Right atrium auricular region (tissue), 2 donors: Measurements from ENCODE around the gene MGAT5. TPM values are rescaled to one million over a fixed set of nuclear protein-coding genes. Genes with fewer than 3 reads are reported as not detected.
"Not testable (repeated sequence)": the region's sequence is repeated elsewhere in the genome, so short reads cannot be mapped to it uniquely, and the experiment has no call there.

Source experiments
- DNase-seq: peaks from one replicate; pipeline ENCODE4 v3.0.0-alpha.2; 2019; ENCODE audit warnings: low spot score
- H3K27ac ChIP-seq, 2 donors: fragments of 200-600 bp; sonication (generic); 1 replicate in 1 of 2; 2 replicates in 1 of 2; pipeline ENCODE4 v1.5.1; 2016 to 2019
- H3K27me3 ChIP-seq, 2 donors: fragments of 200-600 bp; sonication (generic); one replicate each; pipeline versions ENCODE4 v1.5.1 to v1.6.0; 2017 to 2019
- H3K36me3 ChIP-seq: fragments of 200-600 bp; sonication (generic); one replicate; pipeline ENCODE4 v1.5.1; 2016
- H3K4me1 ChIP-seq, 2 donors: fragments of 200-600 bp; sonication (generic); one replicate each; pipeline versions ENCODE4 v1.5.1 to v1.6.0; 2017 to 2019
- H3K4me3 ChIP-seq, 2 donors: fragments of 200-600 bp; sonication (generic); 1 replicate in 1 of 2; 2 replicates in 1 of 2; pipeline ENCODE4 v1.5.1; 2017 to 2019; ENCODE audit warnings: mild to moderate bottlenecking in 1 of 2, moderate library complexity in 1 of 2
- H3K9me3 ChIP-seq, 2 donors: fragments of 200-600 bp; sonication (generic); one replicate each; pipeline ENCODE4 v1.5.1; 2019
- total RNA-seq, 2 donors: library from RNA; depleted of rRNA; stranded (reverse); fragments of >200 nt; gene quantifications; one replicate each; pipeline ENCODE4 v1.1.0, GENCODE V29; 2016
- TF ChIP-seq, protein P1 (sequence below), 2 donors: fragments of 200-600 bp; sonication (generic); IDR thresholded peaks; one replicate each; pipeline ENCODE4 v1.5.1; 2019; ENCODE audit warnings: antibody characterized with exemption in 2 of 2

MGAT5 gene
- total RNA-seq, 2 donors from 2014 or later = 56.9 to 91.0 TPM

- no peak overlapping the region for H3K4me3 ChIP-seq
- peak; percentile 34 for DNase-seq
- H3K36me3 ChIP-seq = no peaks in the 10 kb centered on the region
- peaks cover 0 to 10% of the 10 kb centered on the region in 2 donors for H3K9me3 ChIP-seq
- no peak overlapping the region for H3K27ac ChIP-seq
- no peaks in the 10 kb centered on the region for H3K4me1 ChIP-seq
- H3K27me3 ChIP-seq = no peaks in the 10 kb centered on the region
- TF ChIP-seq, protein P1, sequence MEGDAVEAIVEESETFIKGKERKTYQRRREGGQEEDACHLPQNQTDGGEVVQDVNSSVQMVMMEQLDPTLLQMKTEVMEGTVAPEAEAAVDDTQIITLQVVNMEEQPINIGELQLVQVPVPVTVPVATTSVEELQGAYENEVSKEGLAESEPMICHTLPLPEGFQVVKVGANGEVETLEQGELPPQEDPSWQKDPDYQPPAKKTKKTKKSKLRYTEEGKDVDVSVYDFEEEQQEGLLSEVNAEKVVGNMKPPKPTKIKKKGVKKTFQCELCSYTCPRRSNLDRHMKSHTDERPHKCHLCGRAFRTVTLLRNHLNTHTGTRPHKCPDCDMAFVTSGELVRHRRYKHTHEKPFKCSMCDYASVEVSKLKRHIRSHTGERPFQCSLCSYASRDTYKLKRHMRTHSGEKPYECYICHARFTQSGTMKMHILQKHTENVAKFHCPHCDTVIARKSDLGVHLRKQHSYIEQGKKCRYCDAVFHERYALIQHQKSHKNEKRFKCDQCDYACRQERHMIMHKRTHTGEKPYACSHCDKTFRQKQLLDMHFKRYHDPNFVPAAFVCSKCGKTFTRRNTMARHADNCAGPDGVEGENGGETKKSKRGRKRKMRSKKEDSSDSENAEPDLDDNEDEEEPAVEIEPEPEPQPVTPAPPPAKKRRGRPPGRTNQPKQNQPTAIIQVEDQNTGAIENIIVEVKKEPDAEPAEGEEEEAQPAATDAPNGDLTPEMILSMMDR (IDR thresholded peaks at IDR 0.05) = no peak
Measured at GRCh38 chr2:134468776-134469175, 214.9 kb downstream of the MGAT5 start.

GRCh38 chr2:134469516-134470115 lies 215.7 kb downstream of the MGAT5 start:
- no peaks in the 10 kb centered on the region for H3K36me3 ChIP-seq
- no peaks in the 10 kb centered on the region for H3K4me1 ChIP-seq
- peaks cover 0 to 14% of the 10 kb centered on the region in 2 donors for H3K9me3 ChIP-seq
- H3K27ac ChIP-seq = no peak overlapping the region
- no peaks in the 10 kb centered on the region for H3K27me3 ChIP-seq
- DNase-seq = peak; percentile 55
- no peak overlapping the region for H3K4me3 ChIP-seq
- TF ChIP-seq, protein P1 (IDR thresholded peaks at IDR 0.05) = no peak

GRCh38 chr2:134470561-134471168 lies 216.8 kb downstream of the MGAT5 start:
- H3K36me3 ChIP-seq = no peaks in the 10 kb centered on the region
- TF ChIP-seq, protein P1 (IDR thresholded peaks at IDR 0.05) = no peak
- H3K9me3 ChIP-seq = peaks cover 0 to 14% of the 10 kb centered on the region in 2 donors
- peak; percentile 21 for DNase-seq
- H3K4me3 ChIP-seq = no peak overlapping the region
- no peaks in the 10 kb centered on the region for H3K27me3 ChIP-seq
- H3K27ac ChIP-seq = no peak overlapping the region
- no peaks in the 10 kb centered on the region for H3K4me1 ChIP-seq

GRCh38 chr2:134476982-134477381 lies 223.1 kb downstream of the MGAT5 start:
- H3K27me3 ChIP-seq, H3K27ac ChIP-seq, H3K4me3 ChIP-seq, H3K4me1 ChIP-seq, H3K36me3 ChIP-seq: not testable (repeated sequence)
- peak; percentile 52 for DNase-seq
- H3K9me3 ChIP-seq = peaks cover 0 to 14% of the 10 kb centered on the region in 2 donors

GRCh38 chr2:134479696-134480330 lies 225.9 kb downstream of the MGAT5 start:
- Histone ChIP-seq H3K4me3 (no peak overlapping the region), H3K27ac (no peak overlapping the region), H3K27me3 (no peaks in the 10 kb centered on the region), H3K36me3 (no peaks in the 10 kb centered on the region), H3K4me1 (no peaks in the 10 kb centered on the region), H3K9me3 (no peaks in the 10 kb centered on the region)
- DNase-seq = no peak
- TF ChIP-seq, protein P1 (IDR thresholded peaks at IDR 0.05) = no peak

GRCh38 chr2:134482131-134482723 lies 228.4 kb downstream of the MGAT5 start:
- H3K9me3 ChIP-seq = no peaks in the 10 kb centered on the region
- H3K4me1 ChIP-seq = no peaks in the 10 kb centered on the region
- H3K27ac ChIP-seq = no peak overlapping the region
- H3K36me3 ChIP-seq = no peaks in the 10 kb centered on the region
- TF ChIP-seq, protein P1 (IDR thresholded peaks at IDR 0.05) = no peak
- no peaks in the 10 kb centered on the region for H3K27me3 ChIP-seq
- DNase-seq = no peak
- H3K4me3 ChIP-seq = no peak overlapping the region
